GM19023 (cell line): ENCODE measurements around the gene TRIM62.

Experiments
- ATAC-seq: cut with Tn5 transposase; IDR thresholded peaks from one replicate; pipeline ENCODE4 v1.9.1; 2021; ENCODE audit warnings: mild to moderate bottlenecking, moderate library complexity; ENCODE audit not compliant: unreplicated experiment

Gene TRIM62

GRCh38 chr1:33162141-33162540 lies 19.7 kb downstream of the TRIM62 start:
- ATAC-seq = no peak

GRCh38 chr1:33161061-33161681 lies 20.7 kb downstream of the TRIM62 start:
- ATAC-seq = no peak

GRCh38 chr1:33159577-33159976 lies 22.3 kb downstream of the TRIM62 start:
- no peak for ATAC-seq

- no peak for ATAC-seq
Observed at GRCh38 chr1:33158366-33158765, 23.5 kb downstream of the TRIM62 start.

GRCh38 chr1:33157131-33157530 lies 24.7 kb downstream of the TRIM62 start:
- ATAC-seq = no peak

- no peak for ATAC-seq
Observed at GRCh38 chr1:33155877-33156538, 25.8 kb downstream of the TRIM62 start.

- ATAC-seq = no peak
Observed at GRCh38 chr1:33153650-33154049, 28.2 kb downstream of the TRIM62 start.

GRCh38 chr1:33152685-33153432 lies 29.0 kb downstream of the TRIM62 start:
- no peak for ATAC-seq

GRCh38 chr1:33151116-33151515 lies 30.7 kb downstream of the TRIM62 start:
- no peak for ATAC-seq

- no peak for ATAC-seq
Observed at GRCh38 chr1:33150522-33150921, 31.3 kb downstream of the TRIM62 start.

GRCh38 chr1:33149453-33150190 lies 32.2 kb downstream of the TRIM62 start:
- ATAC-seq = no peak

- ATAC-seq = no peak
Observed at GRCh38 chr1:33148615-33149014, 33.2 kb downstream of the TRIM62 start.

- ATAC-seq = no peak
Observed at GRCh38 chr1:33147997-33148314, 33.9 kb downstream of the TRIM62 start.

GRCh38 chr1:33147275-33147996 lies 34.4 kb downstream of the TRIM62 start:
- no peak for ATAC-seq

GRCh38 chr1:33146003-33146402 lies 35.8 kb downstream of the TRIM62 start:
- ATAC-seq = no peak

- no peak for ATAC-seq
Observed at GRCh38 chr1:33143698-33144097, 38.1 kb downstream of the TRIM62 start.

- no peak for ATAC-seq
Observed at GRCh38 chr1:33143176-33143575, 38.7 kb downstream of the TRIM62 start.

- ATAC-seq = no peak
Observed at GRCh38 chr1:33142483-33143064, 39.3 kb downstream of the TRIM62 start.

- ATAC-seq = no peak
Observed at GRCh38 chr1:33141781-33142180, 40.1 kb downstream of the TRIM62 start.

- ATAC-seq = no peak
Observed at GRCh38 chr1:33141216-33141615, 40.6 kb downstream of the TRIM62 start.
